GM13976 (cell line): ENCODE results near the gene RNF130.
"Not testable (repeated sequence)": the region's sequence is repeated elsewhere in the genome, so short reads cannot be mapped to it uniquely, and the experiment has no call there.

Experiments used
- DNase-seq: peaks from one replicate; pipeline ENCODE4 v3.0.0; 2012; ENCODE audit warnings: low spot score
- in situ Hi-C: fragments of 300-500 bp; cut with MboI; formaldehyde crosslinking; loops from one replicate; pipeline ENCODE4 v1.12.0; 2022; ENCODE audit warnings: low sequenced_read_pairs, mixed read lengths, inconsistent platforms; ENCODE audit not compliant: unreplicated experiment
- TF ChIP-seq, protein P1 (sequence below): IDR thresholded peaks from 2 replicates; pipeline ENCODE4 v1.5.1; 2012; ENCODE audit warnings: borderline replicate concordance, mild to moderate bottlenecking; ENCODE audit not compliant: insufficient read depth; ENCODE audit errors: extremely low read depth, missing control alignments, control extremely low read depth

RNF130 gene

DNA sequence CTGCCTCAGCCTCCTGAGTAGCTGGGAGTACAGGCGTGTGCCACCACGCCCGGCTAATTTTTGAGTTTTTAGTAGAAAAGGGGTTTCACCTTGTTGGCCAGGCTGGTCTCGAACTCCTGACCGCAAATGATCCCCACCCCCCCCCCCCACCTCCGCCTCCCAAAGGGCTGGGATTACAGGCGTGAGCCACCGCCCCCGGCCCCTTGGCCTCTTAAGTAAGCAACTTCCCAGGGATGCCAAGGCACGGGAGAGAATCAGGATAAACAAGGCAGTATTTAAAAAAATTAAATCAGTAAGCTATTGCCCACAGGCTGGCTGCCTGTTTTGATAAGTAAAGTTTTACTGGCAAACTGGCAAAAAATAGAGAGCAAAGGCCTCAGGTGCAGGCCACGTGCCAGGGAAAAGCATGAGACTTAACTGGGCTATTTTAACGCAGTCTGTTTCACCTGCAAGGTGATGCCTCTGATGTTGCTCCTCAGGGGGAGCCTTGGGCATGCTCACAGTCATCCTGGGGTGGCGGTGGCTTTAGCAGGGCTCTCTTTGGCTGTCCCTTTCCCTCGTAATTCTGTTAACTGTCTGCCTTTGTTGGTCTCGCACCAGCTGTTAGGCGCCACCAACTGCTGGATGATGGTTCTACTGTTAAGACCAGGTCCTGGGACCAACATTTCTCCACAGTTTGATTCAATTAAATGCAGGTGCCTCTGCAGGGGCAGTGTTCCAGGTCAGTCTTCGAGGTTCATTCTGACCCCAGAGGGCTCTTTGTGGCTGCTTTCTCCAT lies 19.4 kb upstream of the RNF130 start:
- TF ChIP-seq, protein P1, sequence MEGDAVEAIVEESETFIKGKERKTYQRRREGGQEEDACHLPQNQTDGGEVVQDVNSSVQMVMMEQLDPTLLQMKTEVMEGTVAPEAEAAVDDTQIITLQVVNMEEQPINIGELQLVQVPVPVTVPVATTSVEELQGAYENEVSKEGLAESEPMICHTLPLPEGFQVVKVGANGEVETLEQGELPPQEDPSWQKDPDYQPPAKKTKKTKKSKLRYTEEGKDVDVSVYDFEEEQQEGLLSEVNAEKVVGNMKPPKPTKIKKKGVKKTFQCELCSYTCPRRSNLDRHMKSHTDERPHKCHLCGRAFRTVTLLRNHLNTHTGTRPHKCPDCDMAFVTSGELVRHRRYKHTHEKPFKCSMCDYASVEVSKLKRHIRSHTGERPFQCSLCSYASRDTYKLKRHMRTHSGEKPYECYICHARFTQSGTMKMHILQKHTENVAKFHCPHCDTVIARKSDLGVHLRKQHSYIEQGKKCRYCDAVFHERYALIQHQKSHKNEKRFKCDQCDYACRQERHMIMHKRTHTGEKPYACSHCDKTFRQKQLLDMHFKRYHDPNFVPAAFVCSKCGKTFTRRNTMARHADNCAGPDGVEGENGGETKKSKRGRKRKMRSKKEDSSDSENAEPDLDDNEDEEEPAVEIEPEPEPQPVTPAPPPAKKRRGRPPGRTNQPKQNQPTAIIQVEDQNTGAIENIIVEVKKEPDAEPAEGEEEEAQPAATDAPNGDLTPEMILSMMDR: no peak
- no peak for DNase-seq
- in situ Hi-C loops: no loop called here

DNA sequence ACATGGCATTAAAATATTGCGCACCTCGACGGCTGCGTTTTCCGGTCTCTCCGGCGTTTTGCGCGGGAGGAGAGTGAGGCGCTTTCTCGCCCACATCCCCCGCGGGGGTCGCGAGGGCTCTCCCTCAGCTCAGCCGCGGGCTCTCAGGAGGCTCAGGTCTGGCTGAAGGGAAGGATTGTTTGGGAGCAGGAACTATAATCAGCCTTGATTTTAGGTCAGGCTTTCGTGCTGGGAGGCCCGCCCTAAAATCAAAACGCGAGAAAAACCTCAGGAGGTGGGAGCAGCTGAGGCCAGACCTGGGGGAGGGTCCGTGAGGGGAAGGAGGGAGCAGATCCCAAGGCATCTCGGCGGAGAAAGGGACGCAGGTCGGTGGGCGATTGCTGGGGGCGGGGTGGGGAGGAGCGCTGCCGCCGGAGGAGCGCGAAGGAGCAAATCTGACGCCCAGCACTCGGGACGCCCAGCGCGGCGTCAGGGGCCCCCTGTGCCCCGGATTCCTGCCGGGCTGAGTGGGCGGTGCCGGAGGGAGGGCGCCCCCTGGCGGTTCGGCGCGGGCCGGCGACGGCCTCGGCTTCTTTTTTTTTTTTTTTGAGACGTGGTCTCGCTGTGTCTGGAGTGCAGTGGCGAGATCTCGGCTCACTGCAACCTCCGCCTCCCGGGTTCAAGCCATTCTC lies 18.7 kb upstream of the RNF130 start:
- TF ChIP-seq, protein P1: peak; percentile 72
- in situ Hi-C loops: no loop called here
- peak; percentile 81 for DNase-seq

GRCh38 chr5:180089628-180090027 lies 18.1 kb upstream of the RNF130 start:
- DNase-seq, in situ Hi-C loops: not testable (repeated sequence)

DNA sequence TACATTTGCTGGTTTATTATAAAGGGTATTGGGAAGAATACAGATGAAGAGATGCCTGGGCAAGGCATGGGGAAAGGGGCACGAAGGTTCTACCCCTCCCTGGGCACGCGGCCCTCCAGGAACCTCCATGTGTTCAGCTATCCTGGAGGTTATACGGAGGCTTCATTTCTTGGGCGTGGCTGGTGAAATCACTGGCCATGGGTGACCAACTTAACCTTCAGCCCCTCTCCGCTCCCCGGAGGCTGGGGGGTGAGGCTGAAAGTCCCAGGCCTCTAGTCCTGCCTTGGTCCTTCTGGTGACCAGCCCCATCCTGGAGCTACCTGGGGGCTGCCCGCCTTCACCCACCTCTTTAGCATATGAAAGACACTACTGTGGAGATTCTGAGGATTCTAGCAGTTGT lies 17.0 kb upstream of the RNF130 start:
- in situ Hi-C loops: no loop called here
- DNase-seq: no peak
- TF ChIP-seq, protein P1: no peak

DNA sequence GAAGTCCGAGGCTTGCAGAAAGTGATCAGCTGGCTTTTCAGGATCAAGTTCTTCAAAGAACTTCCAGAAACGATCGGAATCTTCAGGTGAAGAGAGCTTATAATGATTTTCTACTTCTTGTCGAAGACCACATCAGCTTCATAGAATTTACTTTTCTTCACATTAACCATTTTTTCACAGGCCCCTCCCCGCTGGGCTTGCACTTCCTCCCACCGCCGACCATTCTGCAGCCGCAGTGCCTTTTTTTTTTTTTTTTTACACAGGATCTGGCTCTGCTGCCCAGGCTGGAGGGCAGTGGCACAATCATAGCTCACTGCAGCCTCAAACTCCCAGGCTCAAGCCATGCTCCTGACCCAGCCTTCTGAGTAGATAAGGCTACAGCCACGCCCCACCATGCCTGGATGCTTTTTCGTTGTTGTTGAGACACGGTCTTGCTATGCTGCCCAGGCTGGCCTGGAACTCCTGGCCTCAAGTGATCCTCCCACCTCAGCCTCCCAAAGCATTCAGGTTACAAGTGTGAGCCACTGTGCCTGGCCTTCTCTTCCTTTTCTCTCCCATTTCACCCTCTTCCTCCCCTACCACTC lies 15.3 kb upstream of the RNF130 start:
- in situ Hi-C loops: no loop called here
- no peak for DNase-seq
- TF ChIP-seq, protein P1: no peak

DNA sequence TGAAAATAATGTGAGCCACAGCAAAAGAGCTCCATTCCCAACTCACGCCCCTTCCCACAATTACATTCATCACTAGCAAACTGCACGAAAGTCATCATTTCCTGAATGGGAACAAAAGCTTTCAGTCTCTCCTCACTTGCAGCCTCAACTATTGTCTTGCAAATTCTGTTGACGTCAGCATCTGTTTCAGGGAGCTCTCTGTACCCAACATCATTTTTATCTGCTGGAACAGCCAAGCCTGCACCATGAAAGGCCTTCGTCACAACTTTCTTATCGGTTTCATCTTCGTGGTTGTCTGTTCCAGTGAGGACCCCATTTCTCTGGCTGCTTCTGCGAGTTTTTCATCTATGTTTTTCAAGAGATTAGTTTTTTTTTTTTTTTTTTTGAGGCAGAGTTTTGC lies 14.3 kb upstream of the RNF130 start:
- DNase-seq: no peak
- TF ChIP-seq, protein P1: no peak
- in situ Hi-C loops: no loop called here

DNA sequence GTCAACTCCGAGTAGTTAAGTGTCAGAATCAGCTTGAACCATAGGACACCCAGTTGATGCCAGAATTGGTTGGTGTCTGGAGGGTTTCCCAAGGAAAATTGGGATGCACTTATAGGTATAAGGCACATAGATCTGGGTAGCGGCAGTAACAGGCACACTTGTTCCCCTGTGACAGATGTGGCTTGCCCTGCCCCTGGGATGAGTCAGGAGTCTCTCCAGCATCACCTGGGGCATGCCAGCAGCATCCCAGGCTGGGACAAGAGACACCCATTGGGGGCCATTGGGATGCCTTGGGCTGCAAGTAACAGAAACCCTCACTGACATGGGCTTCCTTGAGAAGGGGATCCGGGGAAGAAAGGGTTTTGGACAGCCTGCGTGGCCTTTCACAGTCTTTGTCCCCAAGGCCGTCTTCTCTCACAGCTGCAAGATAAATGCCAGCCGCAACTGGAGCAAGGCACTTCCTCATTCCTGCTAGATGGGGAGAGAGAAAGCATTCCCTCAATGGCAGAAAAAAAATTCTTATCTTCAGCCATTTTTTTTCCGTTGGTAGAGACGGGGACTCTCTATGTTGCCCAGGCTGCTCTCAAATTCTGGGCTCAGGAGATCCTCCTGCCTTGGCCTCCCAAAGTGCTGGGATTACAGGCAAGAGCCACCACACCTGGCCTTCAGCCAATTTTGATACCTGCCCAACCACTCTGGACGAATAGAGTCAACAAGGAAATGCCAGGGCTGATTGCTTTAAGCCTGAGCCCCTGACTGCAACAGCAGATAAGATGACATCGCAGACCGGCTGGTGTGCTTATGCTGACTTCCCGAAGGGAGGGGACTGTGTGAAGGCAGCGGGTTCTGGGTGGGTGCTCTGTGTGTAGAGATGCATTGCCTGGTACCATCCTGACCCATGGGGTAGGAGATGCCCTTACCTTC lies 13.3 kb upstream of the RNF130 start:
- TF ChIP-seq, protein P1: no peak
- no peak for DNase-seq
- in situ Hi-C loops: no loop called here
